DMS53 treated with DMSO at 0.1 percent for 48 hours (cell line): ENCODE measurements around the gene CRAMP1.
"Not testable (repeated sequence)": the region's sequence is repeated elsewhere in the genome, so short reads cannot be mapped to it uniquely, and the experiment has no call there.

ENCODE experiments used
- DNase-seq: peaks from one replicate; lab custom pipeline; 2025; ENCODE audit not compliant: unreplicated experiment; lab: John Stamatoyannopoulos, UW

CRAMP1 gene

DNA sequence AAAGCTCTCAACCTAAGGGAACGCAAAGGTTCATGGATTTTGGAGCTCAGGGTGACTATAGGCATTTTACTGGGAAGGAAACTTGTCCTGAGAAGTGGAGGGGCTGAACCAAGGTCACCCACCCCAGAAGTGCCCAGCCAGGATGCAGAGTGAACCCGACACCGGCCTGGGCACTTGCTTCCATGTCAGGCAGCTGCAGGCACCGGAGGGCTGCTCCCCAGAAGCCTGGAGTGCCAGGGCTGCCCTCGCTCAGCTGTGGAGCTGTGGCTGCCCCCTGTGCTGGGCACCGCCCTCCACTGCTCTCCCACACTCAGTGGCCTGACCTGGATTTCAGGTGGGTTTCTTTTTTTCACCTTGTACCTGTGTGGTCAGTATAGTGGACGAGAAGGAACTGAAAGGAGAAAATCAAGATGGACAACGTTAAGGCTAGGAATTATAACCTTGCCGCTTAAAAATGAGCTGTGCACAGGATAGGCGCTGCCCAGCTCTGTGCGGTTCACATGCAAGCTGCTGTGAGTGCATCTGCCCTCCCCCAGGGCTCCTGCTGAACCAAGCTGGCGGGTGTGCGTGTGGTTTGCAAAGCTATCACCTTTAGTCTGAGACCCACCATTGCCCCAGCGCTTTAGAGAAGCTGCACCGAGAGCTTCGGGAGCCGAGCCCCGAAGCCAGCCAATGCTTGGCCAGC lies 96.1 kb downstream of the CRAMP1 start:
- DNase-seq, result no peak

DNA sequence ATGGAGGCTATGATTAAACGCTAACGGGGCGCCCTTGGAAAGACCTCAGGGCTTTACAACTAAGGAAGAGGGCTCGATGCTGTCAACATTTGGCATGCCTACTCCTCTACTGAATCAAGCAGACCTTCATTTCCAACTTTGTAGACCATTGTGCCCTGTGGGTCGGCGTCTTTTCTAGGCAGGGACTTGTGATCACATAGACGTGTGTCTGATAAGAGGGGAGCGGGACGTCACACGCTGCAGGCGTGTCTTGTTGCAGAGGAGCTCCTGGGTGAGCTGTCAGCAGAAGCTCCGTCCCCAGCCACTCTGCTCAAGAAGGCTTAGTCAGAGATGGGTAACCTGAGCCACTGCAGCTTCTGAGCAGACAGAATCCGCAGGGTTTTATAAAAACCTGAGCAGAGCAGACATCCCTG lies 96.6 kb downstream of the CRAMP1 start:
- no peak for DNase-seq

DNA sequence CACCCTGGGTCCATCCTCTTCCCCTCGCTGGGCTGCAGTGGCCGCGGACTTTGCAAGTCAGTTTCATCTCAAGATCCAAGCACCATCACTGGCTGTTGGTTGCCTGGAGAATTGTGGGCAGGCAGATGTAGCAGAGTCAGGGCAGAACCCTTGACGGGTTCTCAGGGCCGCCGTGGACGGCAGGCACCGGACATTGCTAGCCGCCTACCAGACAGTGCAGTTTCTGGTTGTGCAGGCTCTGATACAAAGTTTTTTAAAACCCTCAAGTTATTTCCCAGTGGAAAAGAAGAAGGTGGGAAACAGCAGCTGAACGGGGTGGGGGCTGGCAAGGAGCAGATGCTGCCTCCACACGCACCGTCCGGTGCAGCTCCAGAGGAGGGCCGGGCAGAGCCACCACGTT lies 97.2 kb downstream of the CRAMP1 start:
- DNase-seq, result no peak

DNA sequence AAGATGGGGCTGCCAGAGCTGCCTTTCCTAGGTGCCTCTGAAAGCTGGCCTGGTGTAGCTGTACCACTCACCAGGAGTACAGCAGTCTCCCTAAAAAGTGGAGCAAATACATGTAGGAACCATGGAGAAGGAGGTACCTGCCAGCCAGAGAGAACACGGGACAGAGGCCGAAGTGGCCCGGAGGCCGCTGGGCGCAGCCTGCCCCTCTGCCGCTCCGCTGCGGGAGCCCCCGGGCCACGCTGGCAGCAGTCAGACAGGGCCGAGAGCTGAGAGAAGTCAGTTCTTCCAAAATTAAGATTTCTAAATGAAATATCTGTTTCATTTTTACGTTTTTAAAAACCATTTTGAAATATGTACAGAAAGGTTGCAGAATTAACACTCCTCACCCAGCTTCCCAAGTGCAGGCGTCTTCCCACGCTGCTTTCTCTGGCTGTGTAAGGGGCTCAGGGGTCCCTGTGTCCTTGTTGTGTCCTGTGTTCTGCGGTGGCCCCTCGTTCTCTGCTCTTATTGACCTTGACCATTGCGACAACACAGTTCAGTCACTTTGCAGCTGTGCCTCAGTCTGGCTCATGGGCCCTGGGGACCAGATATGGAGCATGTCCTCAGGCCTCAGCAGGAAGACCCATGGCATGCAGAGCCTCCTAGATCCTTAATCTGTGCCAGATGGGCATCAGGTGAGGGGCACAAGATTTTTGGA lies 98.8 kb downstream of the CRAMP1 start:
- DNase-seq, result no peak

DNA sequence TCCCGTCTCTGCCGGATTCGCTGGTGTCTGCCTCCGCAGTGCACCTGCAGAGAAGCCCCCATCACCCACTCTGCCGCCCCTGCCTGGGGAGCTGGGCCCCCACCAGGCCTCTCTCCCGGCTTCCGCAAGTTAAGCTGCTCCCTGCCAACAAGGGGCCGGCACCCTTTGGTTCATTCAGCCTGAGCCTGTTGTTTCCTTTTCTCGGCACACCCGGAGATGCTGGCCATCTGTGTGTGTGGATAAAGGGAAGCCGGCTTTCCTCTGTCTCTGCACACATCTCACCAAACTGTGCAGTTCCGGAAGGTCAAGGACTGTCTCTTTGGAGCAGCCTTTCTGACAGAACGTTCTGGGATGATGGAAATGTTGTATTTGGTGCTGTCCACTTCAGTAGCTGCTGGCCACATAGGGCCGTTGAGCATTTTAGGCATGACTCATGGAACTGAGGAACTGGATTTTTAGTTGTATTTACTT lies 100.7 kb downstream of the CRAMP1 start:
- DNase-seq, result no peak

DNA sequence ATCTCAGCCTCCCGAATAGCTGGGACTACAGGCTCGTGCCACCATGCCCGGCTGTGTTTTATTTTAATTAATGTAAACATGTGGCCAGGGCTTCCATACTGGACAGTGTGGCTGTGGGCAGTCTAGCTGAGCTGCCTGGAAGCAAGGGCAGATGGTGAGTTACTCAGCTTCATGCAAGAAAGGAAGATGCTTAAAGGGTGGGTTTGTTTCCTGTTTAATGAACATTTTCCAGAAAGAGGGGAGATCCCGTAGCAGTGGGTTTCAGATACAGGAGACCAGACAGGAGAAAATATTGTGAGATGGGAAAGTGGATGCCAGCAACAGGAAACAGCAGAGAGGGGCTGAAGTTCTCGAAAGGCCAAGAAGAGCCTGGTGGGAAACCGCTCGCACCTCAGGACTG lies 101.2 kb downstream of the CRAMP1 start:
- DNase-seq, result no peak

DNA sequence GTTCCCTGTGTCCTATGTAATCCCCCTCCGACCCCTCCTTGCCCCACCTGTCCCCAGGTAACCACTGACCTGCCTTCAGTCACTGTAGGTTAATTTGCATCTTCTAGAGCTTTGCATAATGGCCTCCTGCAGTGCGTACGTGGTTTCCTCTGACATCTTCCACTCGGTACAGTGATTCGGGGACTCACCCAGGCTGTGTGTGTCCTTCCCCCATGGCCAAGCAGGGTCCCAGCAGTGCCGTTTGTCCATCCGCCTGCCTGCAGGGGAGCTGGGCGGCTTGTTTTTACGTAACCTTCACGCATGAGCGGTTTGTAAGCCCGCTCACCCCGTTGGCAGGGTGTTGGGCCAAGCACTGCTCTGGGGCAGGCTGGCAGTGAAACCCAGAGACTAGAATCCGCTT lies 101.8 kb downstream of the CRAMP1 start:
- no peak for DNase-seq

DNA sequence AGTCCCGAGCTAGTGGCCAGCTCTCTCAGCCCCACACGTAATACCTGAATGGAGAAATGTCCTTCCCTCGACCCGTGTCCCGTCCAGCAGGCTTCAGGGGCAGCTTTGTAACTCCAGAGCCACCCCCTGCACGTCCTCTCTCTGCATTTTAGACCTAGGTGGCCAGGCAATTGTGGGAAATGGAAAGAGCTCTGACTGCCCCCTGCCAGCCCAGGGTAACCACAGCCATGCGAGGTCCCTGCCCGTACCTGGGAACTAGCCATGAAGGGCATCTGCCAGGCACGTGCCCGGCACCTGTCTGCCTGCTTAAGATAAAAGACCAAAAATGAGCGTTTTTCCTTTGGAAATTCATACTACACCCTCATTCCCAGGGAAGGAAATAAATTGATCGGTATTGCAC lies 103.1 kb downstream of the CRAMP1 start:
- no peak for DNase-seq

DNA sequence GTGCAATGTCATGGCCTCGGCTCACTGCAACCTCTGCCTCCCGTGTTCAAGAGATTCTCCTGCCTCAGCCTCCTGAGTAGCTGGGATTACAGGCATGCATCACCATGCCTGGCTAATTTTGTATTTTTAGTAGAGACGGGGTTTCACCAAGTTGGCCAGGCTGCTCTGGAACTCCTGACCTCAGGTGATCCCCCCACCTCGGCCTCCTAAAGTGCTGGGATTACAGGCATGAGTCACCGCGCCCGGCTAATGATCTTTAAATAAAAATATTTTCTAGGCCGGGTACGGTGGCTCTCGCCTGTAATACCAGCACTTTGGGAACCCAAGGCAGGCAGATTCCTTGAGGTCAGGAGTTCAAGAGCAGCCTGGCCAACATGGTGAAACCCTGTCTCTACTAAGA lies 106.1 kb downstream of the CRAMP1 start:
- not testable (repeated sequence) for DNase-seq

DNA sequence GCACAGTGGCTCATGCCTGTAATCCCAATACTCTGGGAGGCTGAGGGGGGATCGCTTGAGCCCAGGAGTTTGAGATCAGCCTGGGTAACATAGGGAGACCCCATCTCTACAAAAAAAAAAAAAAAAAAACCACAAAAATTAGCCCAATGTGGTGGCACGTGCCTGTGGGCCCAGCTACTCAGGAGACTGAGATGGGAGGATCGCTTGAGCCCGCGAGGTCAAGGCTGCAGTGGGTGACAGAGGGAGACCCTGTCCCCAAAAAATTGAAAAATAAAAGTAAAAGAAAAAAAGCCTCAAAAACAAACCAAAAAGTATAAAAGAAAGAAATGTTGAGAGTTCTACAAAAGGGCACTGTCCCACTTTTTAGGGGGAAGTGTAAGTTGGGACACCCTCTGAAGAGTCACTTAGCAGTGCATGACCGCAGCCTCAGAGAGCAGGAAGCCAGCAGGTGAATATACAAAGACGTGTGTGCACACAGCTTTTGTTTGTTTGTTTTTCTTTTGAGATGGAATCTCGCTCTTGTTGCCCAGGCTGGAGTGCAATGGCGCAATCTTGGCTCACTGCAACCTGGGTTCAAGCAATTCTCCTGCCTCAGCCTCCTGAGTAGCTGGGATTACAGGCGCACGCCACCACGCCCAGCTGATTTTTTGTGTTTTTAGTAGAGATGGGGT lies 107.5 kb downstream of the CRAMP1 start:
- DNase-seq, result peak; percentile 70

DNA sequence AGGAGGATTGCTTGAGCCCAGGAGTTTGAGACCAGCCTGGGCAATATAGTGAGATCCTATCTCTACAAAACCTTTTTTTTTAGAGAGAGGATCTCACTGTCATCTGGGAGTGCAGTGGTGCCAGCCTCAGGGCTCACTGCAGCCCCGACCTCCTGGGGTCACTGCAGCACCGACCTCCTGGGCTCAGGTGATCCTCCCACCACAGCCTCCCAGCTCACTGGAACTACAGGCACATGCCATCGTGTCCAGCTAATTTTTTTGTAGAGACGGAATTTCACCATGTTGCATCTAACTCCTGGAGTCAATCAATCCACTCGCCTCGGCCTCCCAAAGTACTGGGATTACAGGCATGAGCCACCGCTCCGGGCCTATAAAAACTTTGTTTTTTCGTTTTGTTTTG lies 109.2 kb downstream of the CRAMP1 start:
- no peak for DNase-seq

DNA sequence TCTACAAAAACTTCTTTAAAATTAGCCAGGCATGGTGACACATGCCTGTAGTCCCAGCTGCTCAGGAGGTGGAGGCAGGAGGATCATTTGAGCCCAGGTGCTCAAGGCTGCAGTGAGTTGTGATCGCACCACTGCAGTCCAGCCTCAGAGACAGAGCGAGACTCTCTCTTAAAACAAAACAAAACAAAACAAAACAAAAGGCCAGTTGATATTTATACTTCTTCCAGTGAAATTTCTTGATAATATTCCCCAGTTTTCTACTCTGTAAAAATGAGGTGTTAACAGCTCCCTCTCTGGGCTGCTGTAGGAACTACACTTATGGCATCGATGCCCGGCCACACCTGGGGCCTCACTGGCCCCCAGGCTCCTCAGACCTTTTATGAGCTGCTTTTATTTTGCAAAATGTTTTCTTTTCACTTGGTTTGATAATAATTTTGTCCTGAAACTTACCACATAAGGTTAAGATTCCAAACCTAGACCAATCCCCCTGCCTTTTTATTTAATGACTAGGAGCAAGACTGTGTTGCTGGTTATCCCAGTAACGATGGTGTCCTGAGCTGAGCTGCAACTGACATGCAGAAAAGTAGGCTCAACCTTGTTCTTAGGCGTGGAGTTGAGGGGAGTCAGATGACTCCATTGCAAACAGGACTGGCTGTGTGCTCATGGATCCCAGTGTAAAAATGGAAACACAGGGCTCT lies 111.4 kb downstream of the CRAMP1 start:
- DNase-seq, result peak; percentile 21

DNA sequence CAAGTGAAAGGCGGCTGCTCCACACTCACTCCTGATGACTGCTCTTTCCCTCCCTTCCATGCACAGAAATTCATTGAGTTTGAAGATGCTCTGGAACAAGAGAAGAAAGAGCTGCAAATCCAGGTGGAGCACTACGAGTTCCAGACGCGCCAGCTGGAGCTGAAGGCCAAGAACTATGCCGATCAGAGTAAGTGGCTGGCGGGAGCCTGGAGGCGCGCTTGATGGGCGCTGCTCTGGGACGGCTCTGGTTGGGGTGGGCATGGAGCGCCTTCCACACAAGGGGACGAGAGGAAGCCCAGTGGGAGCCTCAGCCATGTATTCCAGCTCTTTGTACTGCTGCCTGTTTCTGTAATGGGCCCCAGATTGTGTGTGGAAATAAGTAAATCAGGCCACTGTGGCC lies 112.3 kb downstream of the CRAMP1 start:
- no peak for DNase-seq

DNA sequence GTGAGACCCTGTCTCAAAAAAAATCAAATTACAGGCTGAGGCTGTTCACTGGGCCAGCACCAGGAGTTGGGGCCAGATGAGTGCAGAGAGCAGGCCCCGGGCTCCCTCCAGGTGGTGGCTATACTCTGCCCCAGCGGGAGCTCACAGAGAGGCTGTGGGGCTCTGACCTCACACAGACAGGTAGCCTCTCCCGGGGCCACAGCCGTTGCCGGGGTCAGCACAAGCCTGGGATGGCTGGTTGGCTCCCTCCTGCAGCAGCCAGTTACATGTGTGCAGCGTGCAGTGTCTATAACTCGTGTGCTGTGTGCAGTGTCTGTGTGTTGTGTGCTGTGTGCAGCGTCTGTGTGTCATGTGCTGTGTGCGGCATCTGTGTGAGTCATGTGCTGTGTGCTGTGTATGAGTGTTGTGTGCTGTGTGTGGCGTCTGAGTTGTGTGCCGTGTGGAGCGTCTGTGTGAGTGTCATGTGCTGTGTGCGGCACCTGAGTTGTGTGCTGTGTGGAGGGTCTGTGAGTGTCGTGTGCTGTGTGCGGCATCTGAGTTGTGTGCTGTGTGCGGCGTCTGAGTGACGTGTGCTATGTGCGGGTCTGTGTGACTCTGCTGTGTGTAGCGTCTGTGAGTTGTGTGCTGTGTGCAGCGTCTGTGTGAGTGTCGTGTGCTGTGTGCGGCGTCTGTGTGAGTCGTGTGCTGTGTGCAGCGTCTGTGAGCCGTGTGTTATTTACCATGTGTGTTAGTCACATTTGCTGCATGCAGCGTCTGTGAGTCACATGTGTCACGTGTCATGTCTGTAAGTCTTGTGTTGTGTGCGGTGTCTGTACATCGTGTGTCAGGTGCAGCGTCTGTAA lies 114.7 kb downstream of the CRAMP1 start:
- DNase-seq, result no peak
